ENCODE results near the gene TTLL8.

DNA sequence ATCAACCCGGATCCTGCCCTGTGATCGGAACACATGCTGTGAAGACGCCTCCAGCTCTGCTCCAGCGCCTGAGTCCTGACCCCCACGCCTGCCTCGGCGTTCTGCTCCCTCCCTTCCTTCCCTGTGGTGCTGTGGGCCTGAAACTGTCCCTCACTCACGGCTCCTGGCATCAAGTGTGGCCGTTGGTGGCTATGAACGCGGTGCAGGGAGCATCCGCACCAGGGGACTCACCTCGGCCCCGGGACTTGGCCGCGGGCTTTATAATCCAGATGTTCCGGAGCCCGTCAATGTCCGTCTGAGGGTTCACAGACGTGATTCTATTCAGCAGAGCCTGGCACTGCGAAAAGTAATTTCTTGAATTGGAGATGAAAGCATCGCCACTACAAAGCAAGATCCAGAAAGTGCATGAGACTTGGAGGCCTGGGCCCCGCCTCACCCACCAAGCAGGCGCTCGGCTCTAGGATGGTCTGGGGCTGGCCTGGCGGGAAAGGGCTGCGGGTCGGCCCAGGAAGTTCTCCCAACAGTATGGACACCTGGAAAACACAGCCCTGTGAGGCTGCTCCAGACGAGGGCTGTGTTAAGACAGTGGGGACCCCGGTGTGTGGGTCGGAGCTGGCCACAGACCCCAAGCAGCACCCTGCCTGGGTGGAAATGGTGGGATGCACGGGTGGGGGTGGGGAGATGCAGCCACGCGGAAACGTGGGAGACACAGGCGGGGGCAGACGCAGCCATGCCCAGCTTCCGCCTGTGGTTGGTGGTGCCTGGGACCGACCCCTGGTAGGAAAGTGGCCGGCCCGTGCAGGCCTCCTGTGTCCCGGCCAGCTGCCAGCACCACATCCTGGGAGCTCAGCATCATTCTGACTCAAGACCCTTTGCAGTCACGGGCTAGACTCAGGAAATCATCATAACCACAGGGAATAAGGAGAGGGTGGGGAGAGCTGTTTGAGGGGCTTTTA lies 23.7 kb downstream of the TTLL8 start:
- TF ChIP-seq, protein P1, sequence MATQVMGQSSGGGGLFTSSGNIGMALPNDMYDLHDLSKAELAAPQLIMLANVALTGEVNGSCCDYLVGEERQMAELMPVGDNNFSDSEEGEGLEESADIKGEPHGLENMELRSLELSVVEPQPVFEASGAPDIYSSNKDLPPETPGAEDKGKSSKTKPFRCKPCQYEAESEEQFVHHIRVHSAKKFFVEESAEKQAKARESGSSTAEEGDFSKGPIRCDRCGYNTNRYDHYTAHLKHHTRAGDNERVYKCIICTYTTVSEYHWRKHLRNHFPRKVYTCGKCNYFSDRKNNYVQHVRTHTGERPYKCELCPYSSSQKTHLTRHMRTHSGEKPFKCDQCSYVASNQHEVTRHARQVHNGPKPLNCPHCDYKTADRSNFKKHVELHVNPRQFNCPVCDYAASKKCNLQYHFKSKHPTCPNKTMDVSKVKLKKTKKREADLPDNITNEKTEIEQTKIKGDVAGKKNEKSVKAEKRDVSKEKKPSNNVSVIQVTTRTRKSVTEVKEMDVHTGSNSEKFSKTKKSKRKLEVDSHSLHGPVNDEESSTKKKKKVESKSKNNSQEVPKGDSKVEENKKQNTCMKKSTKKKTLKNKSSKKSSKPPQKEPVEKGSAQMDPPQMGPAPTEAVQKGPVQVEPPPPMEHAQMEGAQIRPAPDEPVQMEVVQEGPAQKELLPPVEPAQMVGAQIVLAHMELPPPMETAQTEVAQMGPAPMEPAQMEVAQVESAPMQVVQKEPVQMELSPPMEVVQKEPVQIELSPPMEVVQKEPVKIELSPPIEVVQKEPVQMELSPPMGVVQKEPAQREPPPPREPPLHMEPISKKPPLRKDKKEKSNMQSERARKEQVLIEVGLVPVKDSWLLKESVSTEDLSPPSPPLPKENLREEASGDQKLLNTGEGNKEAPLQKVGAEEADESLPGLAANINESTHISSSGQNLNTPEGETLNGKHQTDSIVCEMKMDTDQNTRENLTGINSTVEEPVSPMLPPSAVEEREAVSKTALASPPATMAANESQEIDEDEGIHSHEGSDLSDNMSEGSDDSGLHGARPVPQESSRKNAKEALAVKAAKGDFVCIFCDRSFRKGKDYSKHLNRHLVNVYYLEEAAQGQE (IDR thresholded peaks at IDR 0.05; ENCODE audit: low read depth): no peak
- no peak for TF ChIP-seq ZBTB7A (IDR thresholded peaks at IDR 0.05; ENCODE audit: low read depth)
- TF ChIP-seq EP300 (IDR thresholded peaks at IDR 0.05; ENCODE audit: borderline replicate concordance): no peak
- TF ChIP-seq, protein P2, sequence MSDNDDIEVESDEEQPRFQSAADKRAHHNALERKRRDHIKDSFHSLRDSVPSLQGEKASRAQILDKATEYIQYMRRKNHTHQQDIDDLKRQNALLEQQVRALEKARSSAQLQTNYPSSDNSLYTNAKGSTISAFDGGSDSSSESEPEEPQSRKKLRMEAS (IDR thresholded peaks at IDR 0.05): no peak
- TF ChIP-seq TAF1 (IDR thresholded peaks at IDR 0.05; ENCODE audit: low read depth): no peak
- no peak for TF ChIP-seq TCF12 (IDR thresholded peaks at IDR 0.05; ENCODE audit: low read depth)
- TF ChIP-seq RAD21 (IDR thresholded peaks at IDR 0.05; ENCODE audit: low read depth): no peak
- TF ChIP-seq CREB1 (IDR thresholded peaks at IDR 0.05; ENCODE audit: low read depth): no peak
- no peak for TF ChIP-seq YY1 (IDR thresholded peaks at IDR 0.05; ENCODE audit: low read depth)
- no peak for TF ChIP-seq NFIC (IDR thresholded peaks at IDR 0.05)
- TF ChIP-seq CEBPB (IDR thresholded peaks at IDR 0.05): no peak
- no peak for TF ChIP-seq USF1 (IDR thresholded peaks at IDR 0.05)
- TF ChIP-seq FOXM1 (IDR thresholded peaks at IDR 0.05; ENCODE audit: borderline replicate concordance, low read depth): no peak
- no peak for TF ChIP-seq EGR1 (IDR thresholded peaks at IDR 0.05)
